Left colon (tissue), 2 donors: ENCODE data around the gene PIANP. TPM values are rescaled to one million over a fixed set of nuclear protein-coding genes. Genes with fewer than 3 reads are reported as not detected.
"Not testable (repeated sequence)": the region's sequence is repeated elsewhere in the genome, so short reads cannot be mapped to it uniquely, and the experiment has no call there.

Experiments
- ATAC-seq: fragments of 200-7000 bp; cut with Tn5 transposase; one replicate; pipeline ENCODE4 v1.9.1; 2020; ENCODE audit warnings: mild to moderate bottlenecking, moderate library complexity
- DNase-seq, 2 donors: peaks; one replicate each; pipeline ENCODE4 v3.0.0-alpha.2; 2020
- intact Hi-C, 2 donors: fragments of 100-400 bp; cut with DNase I in 1 of 2; cut with micrococcal nuclease in 1 of 2; formaldehyde crosslinking; loops; one replicate each; pipeline versions ENCODE4 v1.11.2 to v1.14.0; 2022; cut with DNase I, micrococcal nuclease
- total RNA-seq, 2 donors: library from RNA; stranded (reverse); fragmentation: NEBNext Ultra II Directional; extraction: Animal tissue kit (Norgen Biotek cat#: 25700); gene quantifications; one replicate each; pipeline ENCODE4 v1.2.1, GENCODE V29; 2021
- donor health status: DM: no; HTN: no; CAD: no.
- donor health status: DM: yes; HTN: yes; CAD: no.

The PIANP gene
- total RNA-seq, 2 donors from 2014 or later = 0.52 to 0.67 TPM

GRCh38 chr12:6716031-6716873 is 15.6 kb upstream of the PIANP start:
- DNase-seq, ATAC-seq, intact Hi-C loops: not testable (repeated sequence)

DNA sequence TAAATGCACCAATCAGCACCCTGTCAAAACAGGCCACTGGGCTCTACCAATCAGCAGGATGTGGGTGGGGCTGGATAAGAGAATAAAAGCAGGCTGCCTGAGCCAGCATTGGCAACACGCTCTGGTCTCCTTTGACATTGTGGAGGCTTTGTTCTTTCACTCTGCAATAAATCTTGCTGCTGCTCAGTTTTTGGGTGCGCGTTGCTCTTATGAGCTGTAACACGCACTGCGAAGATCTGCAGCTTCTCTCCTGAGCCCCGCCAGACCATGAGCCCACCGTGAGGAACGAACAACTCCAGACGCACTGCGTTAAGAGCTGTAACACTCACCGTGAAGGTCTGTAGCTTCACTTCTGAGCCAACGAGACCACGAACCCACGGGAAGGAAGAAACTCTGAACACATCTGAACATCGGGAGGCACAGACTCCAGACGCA is 8.4 kb upstream of the PIANP start:
- DNase-seq (no peak), ATAC-seq (no peak)
- intact Hi-C loops = no loop called here

- DNase-seq, ATAC-seq, intact Hi-C loops: not testable (repeated sequence)
These were observed 7.7 kb upstream of the PIANP start for GRCh38 chr12:6708351-6708750.

GRCh38 chr12:6703631-6704030 is 3.0 kb upstream of the PIANP start:
- DNase-seq (no peak), ATAC-seq (no peak)
- intact Hi-C loops = no loop called here

DNA sequence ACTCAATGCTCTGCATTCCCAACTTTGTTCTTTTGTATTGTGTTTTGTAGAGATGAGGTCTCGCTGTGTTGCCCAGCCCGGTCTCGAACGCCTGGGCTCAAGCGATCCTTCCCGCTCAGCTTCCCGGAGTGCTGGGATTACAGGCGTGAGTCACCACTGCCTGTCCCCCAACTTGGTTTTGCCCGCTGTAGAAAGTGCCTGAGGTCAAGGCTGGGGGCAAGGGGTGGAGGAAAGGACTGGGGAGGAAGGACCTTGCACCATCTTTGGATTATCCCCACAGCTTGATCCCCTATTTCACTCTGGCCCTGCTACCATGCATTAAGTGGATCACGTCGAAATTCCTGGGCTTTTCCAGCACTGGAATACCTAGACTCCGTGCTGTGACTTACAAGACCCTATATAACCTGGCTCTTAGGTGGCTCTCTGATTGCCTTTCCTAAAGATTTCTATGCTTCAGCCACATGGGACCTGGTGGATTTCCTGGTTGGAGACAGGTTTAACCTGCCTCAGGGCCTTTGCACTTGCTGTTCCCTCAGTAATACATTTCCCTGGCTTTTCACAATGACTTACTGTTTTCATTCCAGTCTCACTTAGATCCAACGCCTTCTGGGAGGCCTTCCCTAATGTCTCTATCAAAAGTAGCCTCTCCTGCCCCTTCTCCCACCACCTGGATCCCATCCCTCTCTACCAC is 608 bp upstream of the PIANP start:
- no peak for DNase-seq
- ATAC-seq = no peak
- intact Hi-C loops = no loop called here

- peak; percentile 29 for ATAC-seq
- peak in 1 of 2 donors; percentile 13 for DNase-seq
- intact Hi-C loops = no loop called here
These were observed 498 bp downstream of the PIANP start for GRCh38 chr12:6699989-6700645.

- no peak for ATAC-seq
- DNase-seq = no peak
- intact Hi-C loops = no loop called here
These were observed 1.2 kb downstream of the PIANP start for GRCh38 chr12:6699259-6699988.

- DNase-seq (no peak), ATAC-seq (no peak)
- intact Hi-C loops = no loop called here
These were observed 2.1 kb downstream of the PIANP start for GRCh38 chr12:6698352-6699046.

GRCh38 chr12:6697584-6698351 is 2.8 kb downstream of the PIANP start:
- peak in 1 of 2 donors; percentile 48 for DNase-seq
- intact Hi-C loops = no loop called here
- ATAC-seq = peak; percentile 78

DNA sequence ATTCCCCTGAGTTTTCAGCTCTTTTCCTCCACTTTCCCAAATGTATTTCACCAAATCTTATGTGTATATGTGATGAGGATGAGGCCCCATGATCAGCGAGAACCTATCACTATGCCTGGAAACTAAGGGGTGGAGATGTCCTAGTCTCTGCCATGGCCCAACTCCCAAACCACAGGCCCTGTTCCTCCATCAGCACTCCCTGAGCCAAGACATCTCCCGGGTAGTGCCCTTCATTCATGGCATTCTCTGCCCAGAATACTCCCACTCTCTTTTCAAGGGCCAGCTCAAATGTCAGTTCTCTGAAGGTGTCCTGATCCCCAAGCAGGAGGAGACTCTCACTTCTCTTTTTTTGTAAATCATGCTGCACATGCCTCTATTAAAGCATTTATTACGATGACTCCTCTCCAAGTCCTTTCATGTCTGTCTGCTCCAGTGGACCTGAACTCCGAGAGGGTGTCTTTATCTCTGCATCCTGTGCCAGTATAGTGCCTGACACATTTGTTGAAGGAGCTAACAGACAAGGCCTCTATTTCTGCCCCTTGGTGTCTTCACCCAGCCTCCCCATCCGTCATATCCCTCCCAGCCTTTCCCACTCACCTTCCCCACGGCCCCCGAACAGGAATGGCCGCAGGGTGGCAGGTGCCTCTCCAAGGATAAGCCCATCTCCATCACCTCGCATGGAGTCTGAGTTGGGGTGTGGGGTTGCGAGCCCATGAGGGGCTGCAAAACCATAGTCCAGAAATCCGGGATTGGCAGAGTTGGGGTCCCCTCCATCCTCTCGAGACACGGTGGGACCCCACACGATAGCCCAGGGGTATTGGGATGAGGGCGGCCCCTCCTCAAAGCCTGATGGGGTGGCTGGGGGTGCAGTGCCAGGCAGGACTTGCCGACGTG is 3.7 kb downstream of the PIANP start:
- DNase-seq = no peak
- intact Hi-C loops = no loop called here
- ATAC-seq = no peak

DNA sequence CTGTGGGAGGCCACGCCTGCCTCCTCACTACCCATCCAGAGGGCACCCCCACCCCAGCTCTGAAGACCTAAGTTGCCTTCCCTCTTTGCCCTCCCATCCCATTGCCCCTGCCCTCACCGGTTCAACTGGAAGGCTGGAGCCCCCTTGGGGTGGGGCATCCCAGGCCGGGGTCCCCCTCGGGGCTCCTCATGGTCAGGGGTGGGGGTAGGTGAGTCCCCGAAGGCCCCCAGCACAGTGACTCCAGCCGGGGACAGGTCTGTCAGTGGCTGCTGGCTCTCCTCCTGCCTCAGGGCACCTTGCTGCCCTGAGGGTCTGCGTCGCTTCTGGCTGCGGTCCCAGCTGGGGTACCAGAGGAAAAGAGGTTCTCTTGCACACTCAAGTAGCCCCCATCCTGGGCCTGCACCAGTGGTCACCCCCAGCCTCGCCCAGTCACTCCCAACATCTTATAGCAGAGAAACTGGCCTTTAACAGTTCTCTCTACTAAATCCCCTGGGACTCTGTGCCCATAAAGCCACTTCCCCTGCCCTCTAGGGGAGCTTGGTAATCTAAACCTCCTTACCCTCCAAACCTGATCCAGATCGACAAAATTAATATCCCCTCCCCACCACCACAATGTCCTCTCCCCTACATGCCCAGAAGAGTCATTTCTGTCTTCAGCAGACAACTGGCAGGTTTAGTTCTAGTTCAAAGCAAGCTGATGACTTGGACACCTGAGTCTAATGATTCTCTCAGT is 5.1 kb downstream of the PIANP start:
- intact Hi-C loops = no loop called here
- no peak for ATAC-seq
- DNase-seq = no peak

DNA sequence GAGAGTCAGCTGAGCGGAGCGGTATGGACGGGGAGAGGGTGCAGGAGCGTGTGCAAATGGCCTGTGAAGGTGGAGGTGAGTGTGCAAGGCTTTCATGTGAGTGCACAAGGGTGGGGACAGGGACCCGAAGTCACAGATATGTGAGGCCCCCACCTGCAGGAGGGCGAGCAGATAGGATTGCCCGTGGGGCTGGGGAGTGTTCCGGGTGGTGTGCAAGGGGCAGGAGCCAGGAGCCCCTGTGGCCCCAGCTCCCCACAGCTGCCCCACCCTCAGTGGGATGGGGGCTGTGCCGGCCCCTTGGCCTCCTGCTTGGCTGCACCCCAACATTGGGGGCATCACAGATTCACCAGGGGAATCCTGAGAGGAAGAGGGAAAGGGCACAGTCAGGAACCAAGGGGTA is 5.9 kb downstream of the PIANP start:
- no peak for ATAC-seq
- no peak for DNase-seq
- intact Hi-C loops = no loop called here

GRCh38 chr12:6693832-6694355 is 6.7 kb downstream of the PIANP start:
- DNase-seq (no peak), ATAC-seq (no peak)
- intact Hi-C loops = no loop called here

DNA sequence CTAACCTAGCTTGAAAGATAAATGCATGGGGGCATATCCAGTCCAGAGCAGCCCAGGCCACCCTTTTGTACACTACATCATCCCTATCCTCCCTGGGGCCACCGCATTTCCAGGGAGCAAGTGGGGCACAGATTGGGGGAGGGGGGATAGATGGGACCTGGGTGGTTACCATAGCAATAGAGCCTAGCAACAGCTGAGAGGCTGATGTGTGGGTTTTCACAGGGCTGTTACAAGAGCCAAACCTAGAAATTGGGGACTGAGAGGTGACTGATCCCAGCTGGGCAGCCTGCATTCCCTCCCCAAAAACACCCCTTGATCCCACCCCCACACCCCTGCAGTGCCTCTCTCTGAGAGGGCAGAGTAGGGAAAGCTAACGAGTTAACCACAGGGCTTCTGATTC is 7.7 kb downstream of the PIANP start:
- ATAC-seq = no peak
- DNase-seq = no peak
- intact Hi-C loops = no loop called here

- DNase-seq = no peak
- intact Hi-C loops = no loop called here
- ATAC-seq = no peak
These were observed 9.1 kb downstream of the PIANP start for GRCh38 chr12:6691473-6691872.
